Stimulated activated CD8-positive, alpha-beta memory T cell treated with anti-CD3 and anti-CD28 coated beads, Interleukin-4, amount 100 ng/mL, for 4 hours (primary cell): ENCODE measurements around the gene ARFIP1.

Experiments
- DNase-seq, 2 donors: peaks; one replicate each; pipeline ENCODE4 v3.0.0-alpha.2; 2020; ENCODE audit warnings: low read depth in 2 of 2, low spot score in 1 of 2

Gene ARFIP1

GRCh38 chr4:152937336-152938236 lies 157.8 kb downstream of the ARFIP1 start:
- no peak for DNase-seq

DNA sequence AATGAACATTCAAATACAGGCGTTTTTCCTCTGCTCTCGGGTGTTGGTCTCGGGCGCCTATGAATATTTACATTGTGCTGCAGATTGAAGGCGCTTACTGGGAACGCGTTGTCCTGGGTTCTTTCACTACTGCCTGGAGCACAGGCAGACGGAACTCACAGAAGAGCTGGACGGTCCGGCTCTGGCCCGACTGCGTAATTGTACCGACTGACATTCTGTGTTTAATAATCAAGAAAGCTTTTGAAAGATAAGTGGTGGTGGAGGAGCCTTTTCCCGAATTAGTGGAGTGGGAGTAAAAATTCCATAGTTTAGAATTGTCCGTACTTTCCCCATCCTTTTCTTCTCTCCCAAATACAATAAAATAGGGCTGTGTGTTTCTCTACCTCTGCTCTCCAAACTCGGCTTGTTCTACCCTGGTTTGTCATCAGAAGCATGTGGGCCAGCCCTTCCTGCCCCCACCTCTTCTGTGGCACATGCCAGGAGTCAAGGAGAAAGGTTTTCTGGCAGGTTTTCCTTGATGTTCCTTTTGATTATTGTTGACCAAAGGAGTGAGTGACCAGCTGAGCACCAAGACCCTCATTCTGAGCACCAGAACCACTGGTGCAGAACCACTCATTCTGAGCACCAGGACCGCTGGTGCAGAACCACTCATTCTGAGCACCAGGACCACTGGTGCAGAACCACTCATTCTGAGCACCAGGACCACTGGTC lies 158.6 kb downstream of the ARFIP1 start:
- no peak for DNase-seq

DNA sequence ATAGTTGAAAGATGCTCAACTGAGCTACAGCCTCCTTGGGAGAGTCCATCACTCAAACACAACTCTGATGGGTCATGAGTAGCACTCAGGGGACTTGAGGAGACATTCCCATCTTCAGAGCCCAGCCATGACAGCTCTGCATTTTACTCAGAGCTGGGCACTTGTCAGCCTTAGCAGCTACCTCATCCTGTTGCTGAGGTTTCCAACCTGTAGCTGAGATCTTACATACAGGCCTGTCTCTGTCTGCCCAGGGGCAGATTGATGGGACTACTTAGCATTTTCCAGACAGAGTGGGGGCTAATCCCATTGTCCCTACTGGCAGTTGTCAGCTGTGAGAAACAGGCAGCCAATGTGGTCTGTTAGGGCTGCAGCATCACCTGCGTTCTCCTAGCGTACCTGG lies 159.9 kb downstream of the ARFIP1 start:
- DNase-seq = no peak

DNA sequence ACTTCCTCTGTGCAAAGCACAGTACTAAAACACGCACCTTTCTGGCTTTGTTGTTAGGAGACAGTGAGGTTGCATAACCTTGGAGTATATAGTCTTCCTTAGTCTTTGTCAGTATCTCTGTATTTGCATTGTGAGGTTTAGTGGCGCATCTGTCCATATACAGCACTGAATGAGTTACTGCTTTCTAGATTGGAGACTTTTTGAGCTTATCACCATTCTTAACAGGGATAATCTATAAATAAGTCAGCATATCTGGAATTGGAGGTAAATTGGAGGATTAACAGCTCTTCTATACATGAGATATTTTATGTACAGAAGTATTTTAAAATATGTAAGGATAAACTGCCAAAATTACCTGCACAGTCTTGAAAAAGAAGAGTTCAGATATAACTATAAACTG lies 160.7 kb downstream of the ARFIP1 start:
- DNase-seq = no peak

DNA sequence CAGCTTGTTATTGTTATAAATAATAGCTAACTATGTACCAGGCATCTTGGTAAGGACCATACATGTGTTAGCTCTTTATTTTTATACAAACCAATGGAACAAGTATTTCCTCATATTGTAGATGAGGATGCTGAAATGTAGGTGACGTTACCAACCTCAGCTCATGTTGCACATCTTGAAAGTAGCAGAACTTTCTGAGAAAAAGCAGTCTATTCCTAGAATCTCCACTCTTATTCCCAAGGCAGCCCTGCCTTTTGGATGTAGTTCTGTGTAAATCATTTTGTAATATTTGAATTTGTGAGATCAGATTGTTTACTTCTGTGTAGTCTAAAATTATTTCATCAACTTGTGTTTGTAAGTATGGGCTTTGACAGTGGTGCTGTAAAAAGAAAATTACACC lies 161.7 kb downstream of the ARFIP1 start:
- DNase-seq = no peak

DNA sequence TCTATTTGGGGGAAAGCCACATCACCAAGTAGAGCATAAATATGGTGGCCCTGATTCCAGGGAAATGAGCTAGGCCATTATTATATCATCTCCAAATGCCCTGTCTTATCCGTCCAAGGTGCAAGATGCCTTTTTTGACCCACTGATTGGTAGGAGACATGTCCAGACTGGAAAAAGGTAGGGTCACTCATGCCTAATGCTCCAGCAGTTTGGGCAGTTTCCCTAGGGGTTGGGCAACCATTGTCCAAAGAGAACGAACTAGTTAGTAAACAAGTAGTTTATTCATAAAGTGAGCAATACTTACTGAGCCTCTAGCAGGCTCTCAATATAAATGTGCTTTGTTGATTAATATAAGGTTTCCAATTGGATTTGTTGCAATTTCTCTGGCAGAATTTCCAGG lies 162.6 kb downstream of the ARFIP1 start:
- DNase-seq = no peak

DNA sequence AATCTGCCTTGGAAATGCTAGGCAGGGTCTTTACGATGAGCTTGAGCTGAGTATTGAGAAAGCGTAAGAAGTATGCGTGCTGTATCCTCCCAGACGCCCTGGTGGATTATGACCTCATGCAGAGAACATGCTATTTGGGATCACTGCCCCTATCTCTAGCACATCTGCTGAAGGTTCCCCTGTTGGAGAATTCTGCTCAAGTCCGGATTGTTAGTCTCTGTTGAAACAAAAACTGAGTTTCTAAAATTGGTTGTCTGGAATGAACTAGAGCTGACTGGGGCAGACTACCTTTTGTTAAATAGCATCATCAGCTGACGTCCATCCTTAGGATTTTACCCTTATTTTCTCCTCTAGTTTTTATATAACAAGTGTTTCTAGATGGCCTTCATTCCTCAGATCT lies 163.9 kb downstream of the ARFIP1 start:
- DNase-seq = no peak

DNA sequence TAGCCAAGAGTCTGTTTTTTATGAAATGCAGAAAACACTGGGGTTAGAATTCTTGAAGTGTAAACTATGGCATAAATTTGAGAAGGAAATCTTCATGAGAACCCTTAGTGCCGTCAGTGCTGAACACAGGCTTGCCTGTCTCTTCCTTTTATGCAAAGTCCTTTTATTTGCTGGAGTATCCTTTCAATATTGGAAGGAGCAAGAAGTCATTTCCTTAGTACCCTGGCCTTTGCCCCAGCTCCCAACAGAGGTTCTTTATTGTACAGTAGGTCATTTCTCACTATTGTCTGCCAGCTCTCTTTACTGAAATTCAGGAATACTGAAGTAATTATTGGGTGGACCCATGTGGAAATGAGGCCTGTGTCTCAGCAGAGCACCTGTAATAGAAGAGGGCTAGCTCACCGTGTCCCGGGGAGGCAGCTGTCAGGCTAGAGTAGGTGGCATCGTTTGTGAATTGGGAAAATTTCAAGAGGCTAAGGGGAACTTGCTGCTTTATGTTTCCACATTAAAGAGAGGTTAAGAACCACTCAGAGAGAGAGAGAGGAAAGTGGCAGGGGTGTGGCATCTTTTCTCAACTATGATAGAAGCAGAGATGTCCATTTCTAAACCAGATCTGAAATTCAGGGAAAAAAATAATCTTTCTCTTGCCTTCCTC lies 165.0 kb downstream of the ARFIP1 start:
- no peak for DNase-seq

DNA sequence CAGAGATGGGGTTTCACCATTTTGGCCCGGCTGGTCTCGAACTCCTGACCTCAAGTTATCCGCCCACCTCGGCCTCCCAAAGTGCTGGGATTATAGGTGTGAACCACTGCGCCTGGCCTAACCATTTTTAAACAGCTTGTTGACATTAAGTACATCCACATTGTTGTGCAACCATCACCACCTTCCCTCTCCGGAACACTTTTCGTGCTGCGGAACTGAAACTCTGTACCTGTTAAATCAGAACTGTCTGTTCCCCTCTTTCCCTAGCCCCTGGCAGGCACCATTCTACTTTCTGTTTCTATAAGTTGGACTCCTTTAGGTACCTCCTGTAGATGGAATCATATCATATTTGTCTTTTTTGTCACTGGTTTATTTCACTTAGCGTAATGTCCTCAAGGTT lies 165.9 kb downstream of the ARFIP1 start:
- no peak for DNase-seq

DNA sequence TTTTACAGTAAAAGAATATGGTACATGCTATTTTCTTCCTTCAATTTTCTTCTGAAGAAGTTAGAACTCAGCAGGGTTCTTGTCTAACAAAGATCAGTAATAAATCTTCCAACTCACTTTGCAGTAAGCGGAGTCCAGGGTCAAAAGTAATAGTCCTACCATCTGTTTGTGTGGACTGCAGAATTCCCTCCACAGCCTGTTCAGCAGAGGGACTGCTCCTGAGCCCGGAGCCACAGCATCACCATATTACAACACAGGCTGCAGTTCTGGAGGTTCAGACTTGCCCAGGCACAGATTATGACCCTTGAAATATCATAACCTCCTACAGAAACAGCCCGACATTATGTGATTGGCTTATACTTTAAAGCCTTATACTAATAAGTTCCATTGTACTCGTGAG lies 166.7 kb downstream of the ARFIP1 start:
- no peak for DNase-seq

DNA sequence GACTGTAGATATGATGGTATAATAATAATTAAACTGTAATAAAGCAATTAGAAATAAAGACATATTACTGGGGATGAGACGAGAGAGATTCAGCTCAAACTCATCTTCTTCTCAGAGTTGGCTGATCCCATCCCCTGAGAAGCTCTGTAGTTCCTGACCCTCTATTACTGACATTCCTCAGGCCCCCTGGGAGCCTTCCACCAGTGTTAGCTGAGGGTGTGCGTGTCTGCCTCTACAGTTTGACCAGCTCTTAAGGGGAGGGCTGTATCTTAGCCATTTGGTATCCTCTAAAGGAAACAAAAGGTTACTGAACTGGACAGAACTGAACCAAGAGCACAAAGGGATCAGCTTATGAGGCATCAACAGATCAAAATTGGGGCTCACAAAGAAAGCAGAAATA lies 167.6 kb downstream of the ARFIP1 start:
- no peak for DNase-seq

DNA sequence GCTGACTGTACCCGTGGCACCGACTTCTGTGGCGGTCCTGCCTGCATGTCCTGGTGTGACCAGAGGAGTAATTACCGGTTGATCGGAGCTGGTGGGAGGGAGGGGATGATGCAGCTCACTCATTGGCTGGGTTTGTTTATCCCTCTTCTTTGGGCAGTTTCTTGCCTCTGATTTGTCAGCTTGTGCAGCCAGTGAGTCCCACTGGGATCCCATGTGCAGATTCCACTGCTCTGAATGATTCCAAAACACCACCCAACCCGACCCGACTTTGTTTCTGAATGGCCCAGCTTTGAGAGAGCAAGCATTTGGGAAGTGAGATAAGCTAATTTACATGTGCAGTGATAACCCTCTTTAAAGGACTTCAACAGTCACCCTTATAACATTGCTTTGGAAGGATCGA lies 170.2 kb downstream of the ARFIP1 start:
- no peak for DNase-seq

DNA sequence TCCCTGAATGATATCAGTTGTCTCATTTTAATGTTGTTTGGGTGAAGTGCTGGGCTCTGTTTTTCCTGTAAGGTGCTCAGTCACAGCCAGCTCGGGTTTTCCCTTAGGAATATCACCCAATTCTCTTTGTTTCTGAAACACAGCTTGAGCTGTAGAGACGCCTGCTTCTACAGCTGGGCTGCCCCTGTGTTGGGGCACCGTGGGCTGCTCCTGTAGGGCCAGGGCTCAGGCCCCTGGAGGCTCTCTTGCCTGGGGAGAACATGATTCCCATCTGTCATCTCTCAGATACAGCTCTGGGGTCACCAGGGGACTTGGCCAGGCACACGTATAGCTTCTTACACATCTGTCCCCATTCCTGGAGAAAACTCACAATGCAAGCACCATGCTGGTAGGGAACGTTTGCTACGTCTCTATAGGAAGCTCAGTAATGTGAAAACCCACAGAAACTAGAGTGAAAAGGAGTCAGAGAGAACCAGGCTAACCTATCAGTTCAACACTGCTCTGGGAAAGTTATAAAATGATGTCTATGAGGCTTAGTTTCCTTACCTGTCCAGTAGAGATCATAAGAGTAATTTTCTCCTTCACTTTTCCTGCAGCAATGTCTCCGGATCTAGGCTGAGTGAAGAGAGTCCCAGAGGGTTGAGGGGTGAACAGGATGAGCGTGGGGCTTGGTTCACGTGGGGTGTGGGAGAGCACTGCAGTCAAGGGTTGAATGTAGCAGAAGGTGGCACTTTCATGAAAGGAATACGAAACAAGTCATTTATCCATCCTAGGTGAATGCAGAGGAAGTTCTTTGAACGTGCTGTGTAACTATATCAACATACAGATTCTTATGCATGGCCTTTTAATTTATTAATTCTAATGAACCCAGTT lies 170.9 kb downstream of the ARFIP1 start:
- no peak for DNase-seq

GRCh38 chr4:152951348-152951747 lies 171.6 kb downstream of the ARFIP1 start:
- DNase-seq = no peak

DNA sequence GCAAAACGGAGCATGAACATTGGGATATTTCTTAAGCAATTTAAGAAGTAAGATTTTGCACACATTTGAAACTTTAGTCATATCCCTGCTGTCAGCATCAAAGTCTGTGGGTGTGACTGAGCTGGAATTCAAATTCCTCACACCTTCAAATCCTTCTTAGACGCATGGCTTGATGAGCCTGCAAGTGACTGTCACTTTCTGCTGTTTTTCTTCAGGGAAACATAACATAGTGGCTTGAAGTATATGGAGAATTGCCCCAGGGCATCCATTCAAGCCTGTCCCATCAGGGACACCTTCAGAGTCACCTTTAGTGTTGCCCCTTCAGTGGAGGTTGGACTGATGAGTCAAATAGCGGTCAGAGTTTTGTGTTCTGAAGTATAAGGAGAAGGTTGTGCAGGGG lies 173.8 kb downstream of the ARFIP1 start:
- no peak for DNase-seq

DNA sequence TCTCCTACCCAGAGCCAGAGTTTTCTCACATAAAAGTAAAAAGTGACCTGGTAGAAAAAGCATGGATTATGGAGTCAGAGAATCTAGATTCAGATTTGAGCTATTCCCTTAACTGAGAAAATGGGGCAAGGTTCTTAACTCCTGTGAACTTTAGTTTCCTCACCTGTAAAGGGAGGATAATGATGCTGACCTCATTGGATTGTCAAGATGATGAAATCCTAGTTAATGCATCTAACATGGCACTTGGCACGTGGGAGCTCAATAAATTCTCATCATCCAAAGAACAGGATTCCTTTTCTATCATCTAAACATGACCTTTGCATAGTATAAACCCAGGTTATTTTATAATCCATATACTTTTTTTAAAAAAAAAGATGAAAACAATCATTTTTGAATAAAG lies 175.0 kb downstream of the ARFIP1 start:
- no peak for DNase-seq

DNA sequence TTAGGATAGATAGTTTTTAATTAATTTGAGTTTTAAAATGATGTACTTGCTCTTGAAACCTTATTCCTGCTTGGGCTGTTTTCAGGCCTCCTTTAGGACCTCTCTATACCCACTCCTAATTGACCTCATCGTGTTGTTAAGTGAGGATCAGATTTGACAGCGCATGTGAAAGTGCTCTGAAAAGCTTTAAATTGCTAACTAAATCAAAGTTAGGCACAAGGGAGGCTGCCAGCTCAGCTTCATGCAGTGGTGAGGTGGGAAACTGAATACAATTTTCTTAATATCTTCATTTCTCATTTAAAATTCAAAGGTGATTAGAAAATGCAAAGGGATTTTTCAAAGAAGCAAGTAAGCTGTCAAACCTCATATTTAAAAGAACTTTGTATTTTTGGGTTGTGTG lies 176.4 kb downstream of the ARFIP1 start:
- DNase-seq = no peak

DNA sequence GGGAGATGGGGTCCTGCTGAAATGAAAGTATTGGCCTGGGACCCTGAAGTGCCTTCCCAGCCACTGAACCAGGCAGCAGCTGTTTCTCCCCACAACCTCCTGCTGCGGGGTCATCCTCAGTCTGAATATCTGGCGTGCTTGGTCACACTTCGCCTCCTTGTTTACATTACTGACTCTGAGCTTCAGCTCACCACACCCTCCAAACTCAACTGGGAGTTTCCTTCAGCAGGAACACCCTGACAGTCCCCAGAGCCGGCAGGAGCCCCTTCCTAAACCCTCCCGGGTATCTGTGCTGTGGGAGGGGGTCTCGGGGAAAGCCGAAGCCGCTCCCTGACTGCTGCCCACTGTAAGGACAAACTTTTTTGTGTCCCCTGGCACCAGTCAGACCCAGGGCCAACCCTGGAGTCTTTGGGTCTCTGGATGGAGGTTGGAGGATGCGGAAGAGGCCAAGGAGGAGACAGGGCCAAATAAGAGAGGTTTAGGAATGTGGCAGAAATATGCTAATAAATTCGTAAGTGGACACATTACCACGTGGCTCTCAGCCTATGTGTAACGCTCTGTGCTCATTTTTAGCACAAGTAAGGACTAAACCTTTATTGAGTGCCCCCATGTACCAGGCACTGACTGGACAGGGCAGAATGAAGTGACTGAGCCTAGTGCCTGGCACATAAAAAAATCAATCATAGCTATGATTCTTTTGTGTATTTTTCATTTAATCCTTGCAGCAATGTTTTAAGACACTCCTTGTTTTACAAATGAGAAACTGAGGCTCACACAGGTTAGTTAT lies 177.1 kb downstream of the ARFIP1 start:
- no peak for DNase-seq

DNA sequence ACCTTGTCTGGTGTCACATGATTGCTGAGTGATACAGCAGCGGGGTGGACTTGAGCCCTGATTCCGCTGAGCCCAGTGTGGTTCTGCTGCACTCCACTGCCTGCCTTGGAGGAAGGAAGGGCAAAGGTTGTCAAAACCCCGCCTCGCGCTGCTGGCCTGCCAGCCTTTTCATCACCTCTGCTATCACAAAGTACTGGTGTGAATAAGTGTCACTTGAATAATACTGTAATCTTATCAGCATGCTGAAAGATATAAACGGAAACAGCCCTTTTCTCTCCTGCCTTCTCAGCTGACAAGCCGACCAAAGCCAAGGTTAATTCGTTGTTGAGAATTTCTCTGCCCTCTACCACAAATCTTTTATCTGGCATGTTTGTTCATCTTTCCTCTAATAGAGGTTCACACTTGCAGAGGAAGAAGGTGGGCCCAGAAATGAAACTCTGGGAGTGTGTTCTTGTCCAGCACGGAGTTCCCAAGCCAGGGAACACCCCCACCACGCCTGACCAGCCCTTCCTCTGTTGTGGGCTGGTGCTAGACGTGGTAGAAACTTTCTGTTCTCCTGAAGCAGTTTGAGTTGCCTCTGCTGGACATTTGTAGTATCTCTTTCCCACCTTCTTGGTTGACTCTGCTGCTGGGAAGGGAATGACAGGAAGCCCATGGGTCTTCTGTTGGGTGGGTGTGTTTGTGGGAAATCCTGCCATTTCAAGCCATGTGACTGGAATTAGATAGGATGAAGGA lies 177.8 kb downstream of the ARFIP1 start:
- DNase-seq = no peak

GRCh38 chr4:152959080-152959479 lies 179.3 kb downstream of the ARFIP1 start:
- DNase-seq = no peak
